HG03045 (cell line): ENCODE measurements around the gene DDX55.
"Not testable (repeated sequence)": the region's sequence is repeated elsewhere in the genome, so short reads cannot be mapped to it uniquely, and the experiment has no call there.

Experiments used
- ATAC-seq: cut with Tn5 transposase; IDR thresholded peaks from one replicate; pipeline ENCODE4 v1.9.1; 2021; ENCODE audit warnings: mild to moderate bottlenecking, moderate library complexity; ENCODE audit not compliant: unreplicated experiment

The DDX55 gene, protein sequence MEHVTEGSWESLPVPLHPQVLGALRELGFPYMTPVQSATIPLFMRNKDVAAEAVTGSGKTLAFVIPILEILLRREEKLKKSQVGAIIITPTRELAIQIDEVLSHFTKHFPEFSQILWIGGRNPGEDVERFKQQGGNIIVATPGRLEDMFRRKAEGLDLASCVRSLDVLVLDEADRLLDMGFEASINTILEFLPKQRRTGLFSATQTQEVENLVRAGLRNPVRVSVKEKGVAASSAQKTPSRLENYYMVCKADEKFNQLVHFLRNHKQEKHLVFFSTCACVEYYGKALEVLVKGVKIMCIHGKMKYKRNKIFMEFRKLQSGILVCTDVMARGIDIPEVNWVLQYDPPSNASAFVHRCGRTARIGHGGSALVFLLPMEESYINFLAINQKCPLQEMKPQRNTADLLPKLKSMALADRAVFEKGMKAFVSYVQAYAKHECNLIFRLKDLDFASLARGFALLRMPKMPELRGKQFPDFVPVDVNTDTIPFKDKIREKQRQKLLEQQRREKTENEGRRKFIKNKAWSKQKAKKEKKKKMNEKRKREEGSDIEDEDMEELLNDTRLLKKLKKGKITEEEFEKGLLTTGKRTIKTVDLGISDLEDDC

DNA sequence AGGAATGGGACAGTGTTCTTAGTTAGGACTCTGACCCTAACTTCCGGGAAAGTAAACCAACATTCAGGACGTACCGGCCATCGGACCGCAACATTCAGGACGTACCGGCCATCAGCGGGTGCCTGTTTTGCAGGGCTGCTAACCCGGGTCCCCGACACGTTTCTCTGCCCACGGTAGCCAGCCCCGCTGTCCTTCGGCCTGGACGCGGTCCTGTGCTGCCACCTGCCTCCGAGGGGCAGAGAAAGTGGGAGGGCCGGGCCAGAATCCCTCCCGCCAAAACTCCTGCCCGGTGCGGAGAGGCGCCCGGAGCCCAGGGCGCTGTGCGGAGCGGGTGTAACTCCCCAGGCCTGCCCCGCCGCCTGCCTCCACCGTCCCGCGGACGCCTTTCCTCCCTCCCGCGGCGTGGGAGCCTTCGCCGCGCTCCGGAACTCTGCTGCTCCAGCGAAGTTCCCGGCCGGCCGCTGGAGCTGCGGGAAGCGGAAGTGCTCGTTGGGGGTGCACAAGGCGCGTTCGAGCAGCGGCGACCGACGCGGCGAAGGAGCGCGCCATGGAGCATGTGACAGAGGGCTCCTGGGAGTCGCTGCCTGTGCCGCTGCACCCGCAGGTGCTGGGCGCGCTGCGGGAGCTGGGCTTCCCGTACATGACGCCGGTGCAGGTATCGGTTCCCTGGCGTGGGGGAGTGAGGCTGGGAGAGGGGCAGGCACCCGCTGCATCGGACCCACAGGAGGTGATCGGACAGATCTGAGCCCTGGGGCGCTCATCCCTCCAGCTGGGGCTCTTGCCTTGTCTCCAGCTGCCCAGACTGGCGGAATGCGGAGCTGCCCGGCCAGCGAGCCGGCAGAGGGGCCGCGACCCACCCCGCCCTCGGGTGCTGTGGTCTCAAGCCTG lies at the start of gene DDX55:
TSS of gene DDX55 (plus strand) at position 498 of the 888 bp plus-strand sequence. CDS start at position 548, 50 bp downstream.
- peak; percentile 83 for ATAC-seq

DNA sequence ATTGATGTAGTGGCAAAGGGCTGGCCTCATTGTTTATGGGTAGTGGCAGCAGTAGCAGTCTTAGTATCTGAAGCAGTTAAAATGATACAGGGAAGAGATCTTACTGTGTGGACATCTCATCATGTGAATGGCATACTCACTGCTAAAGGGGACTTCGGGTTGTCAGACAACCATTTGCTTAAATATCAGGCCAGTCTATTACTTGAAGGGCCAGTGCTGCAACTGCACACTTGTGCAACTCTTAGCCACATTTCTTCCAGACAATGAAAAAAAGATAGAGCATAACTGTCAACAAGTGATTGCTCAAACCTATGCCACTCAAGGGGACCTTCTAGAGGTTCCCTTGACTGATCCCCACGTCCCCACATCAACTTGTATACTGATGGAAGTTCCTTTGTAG lies 47.8 kb upstream of the DDX55 start:
- not testable (repeated sequence) for ATAC-seq

DNA sequence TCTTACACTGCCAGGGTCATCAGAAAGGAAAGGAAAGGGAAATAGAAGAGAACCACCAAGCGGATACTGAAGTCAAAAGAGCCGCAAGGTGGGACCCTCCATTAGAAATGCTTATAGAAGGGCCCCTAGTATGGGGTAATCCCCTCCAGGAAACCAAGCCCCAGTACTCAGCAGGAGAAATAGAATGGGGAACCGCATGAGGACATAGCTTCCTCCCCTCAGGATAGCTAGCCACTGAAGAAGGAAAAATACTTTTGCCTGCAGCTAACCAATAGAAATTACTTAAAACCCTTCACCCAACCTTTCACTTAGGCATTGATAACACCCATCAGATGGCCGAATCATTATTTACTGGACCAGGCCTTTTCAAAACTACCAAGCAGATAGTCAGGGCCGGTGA lies 47.1 kb upstream of the DDX55 start:
- not testable (repeated sequence) for ATAC-seq

DNA sequence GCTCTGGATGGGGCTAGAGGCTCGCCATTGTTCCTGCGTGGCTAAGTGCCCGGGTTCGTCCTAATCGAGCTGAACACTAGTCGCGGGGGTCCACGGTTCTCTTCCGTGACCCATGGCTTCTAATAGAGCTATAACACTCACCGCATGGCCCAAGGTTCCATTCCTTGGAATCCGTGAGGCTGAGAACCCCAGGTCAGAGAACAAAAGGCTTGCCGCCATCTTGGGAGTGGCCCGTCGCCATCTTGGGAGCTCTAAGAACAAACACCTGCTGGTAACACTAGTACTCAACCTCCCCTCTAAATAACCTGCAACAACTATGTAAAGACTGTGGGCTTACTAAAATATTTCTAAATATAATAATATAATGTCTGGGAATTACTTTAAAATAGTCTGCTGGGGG lies 43.4 kb upstream of the DDX55 start:
- not testable (repeated sequence) for ATAC-seq

DNA sequence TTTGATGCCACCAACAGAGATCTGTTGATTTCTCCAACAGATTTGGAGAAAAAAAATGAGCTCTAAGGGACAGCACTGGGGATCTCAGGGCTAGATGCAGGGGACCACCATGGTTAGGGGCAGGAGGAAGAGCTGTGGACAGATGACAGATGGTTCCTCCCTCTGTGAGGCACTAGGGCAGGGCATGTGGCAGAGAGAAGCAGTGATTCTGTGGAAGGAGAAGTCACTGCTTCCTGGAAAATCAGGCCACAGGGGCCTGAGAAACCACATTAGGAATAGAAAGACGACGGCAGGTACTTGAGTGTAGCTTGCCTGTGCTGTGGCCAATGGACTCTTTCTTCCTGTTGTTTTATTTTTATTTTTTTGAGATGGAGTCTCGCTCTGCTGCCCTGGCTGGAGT lies 42.4 kb upstream of the DDX55 start:
- ATAC-seq: no peak

DNA sequence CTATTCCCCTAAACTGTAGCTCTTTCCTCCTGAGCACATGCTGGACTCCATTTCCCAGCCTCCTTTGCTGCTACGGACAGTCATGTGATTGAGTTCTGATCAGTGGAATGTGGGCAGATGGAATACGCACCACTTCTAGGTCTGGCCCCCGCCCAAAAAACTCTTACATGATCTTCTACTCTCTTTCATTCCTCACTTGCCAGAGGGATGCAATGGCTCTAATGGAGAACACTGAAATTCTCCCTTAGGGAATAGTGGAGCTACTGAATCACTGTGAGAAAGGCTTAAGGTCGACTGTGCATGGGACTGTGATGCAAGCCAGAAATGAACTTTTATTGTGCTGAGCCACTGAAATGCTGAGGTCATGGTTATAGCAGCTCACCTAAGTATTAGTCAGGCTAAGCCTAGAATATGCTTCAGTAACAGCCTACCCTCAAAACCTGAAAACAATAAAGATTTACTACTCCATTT lies 30.5 kb upstream of the DDX55 start:
- no peak for ATAC-seq

DNA sequence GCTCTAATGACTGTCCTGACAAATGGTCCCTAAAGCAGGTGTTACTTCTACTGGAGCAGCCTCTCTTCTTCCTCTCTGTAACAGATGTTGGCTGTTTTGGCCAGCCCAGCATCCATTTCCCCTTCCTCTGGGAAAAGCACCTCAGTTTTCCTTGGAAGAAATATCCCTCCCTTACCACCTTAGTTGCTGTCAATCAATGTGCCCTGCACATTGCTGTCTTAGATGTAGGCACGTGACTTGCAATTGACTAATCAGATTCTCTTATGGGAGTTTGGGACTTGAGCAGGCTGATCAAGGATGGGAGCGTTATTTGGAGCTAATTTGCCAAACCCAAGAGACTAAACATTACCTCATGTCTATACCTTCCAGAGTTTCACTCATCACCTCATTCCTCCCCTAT lies 29.5 kb upstream of the DDX55 start:
- no peak for ATAC-seq

DNA sequence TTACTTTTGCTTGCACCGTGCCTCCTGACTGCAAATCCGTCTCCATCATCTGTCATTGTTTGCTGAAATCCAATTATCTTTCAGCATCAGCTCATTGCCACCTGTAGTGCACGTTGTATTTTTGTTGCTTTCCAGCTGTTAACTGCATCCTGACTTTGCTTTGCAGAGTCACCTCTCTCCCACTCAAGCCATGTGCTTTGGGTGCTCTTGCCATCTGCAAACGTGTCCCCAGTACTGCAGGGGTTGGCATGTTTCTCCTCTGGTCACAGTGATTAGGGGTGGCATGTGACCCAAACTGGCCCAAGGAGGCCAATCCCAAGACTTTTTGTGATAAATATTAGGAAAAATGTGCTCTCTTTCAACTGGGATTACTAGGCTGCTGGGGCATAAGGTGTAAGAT lies 28.0 kb upstream of the DDX55 start:
- no peak for ATAC-seq

DNA sequence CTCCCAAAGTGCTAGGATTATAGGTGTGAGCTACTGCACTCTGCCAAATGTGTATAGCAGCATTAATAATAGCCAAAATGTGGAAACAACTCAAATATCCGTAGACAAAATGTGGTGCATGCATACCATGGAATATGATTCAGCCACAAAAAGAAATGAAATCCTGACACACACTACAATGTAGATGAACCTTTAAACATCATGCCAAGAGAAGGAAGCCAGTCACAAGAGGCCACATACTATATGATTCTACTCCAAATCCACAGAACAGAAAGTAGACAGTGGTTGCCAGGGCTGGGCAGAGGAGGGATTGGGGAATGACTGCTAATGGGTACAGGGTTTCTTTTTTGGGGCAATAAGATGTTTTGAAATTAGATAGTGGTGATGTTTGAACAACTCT lies 25.3 kb upstream of the DDX55 start:
- no peak for ATAC-seq

DNA sequence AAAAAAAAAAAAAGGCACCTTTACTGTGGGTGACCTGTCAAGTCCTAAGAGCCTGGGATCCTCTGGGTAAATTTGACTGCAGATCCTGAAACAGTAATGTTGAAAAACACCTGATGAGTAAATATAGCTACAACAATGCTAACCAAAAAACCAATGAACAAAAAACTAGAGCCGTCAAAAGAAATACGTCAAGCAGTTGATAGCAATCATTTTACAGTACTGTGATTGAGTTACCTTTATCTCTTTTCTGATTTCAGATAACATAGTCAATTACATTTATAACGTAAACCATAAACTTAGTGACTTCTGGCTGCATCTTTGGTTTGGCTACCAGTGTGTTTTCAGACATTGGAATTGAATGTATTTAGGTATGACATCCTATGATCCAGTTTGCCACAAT lies 23.7 kb upstream of the DDX55 start:
- ATAC-seq: no peak

DNA sequence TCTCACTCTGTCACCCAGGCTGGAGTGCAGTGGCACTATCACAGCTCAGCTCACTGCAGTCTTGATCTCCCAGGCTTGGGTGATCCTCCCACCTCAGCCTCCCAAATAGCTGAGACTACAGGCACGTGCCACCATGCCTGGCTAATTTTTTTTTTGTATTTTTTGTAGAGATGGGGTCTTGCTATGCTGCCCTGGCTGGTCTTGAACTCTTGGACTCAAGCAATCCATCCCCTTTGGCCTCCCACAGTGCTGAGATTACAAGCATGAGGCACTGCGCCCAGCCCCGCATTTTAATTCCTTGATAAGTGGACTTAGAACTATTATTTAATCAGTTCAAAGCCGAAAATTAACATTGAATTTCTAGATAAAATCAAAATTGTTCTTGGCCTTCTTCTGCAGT lies 23.1 kb upstream of the DDX55 start:
- ATAC-seq: not testable (repeated sequence)

DNA sequence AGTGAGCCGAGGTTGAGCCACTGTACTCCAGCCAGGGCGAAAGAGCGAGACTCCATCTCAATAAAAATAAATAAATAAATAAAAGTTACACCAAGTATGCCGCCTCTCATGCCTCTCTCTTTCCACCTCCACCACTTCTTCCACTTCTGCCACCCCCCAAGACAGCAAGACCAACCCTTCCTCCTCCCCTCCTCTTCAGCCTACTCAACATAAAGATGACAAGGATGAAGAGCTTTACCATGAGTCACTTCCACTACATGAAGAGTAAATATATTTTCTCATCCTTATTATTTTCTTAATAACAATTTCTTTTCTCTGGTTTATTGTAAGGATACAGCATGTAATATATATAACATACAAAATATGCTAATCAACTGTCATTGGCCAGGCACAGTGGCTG lies 21.1 kb upstream of the DDX55 start:
- no peak for ATAC-seq

DNA sequence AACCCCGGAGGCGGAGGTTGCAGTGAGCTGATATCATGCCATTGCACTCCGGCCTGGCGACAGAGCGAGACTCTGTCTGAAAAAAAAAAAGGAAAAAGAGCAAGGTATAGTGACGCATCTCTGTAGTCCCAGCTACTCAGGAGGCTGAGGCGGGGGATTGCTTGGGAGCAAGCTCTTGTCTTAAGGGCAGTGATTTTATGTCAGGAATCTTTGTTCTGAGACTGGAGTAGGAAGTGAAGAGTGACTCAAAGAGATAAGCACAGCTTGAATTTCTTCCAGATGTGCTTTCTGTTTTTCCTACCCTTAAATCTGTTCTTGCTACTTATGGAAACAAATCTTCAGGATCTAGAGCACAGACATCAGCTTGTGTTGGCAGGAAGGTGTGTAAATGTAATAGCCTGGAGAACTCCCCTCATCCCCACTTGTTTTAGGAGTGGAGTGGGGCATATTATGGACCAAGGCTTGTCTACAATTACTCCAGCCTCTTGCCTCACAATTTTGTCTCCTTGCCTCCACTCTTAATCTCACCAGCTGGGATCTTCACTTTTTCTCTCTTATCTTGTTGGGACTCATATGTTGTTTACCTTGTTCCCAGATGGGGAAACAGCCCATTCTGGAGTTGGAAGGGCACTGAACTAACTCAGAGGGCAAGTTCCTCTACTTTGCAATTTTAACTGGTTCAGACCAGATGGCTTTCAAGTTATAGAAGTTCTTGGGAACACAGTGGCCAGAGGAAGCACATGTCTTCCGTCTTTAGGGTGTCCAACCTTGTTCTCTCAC lies 10.0 kb upstream of the DDX55 start:
- no peak for ATAC-seq

DNA sequence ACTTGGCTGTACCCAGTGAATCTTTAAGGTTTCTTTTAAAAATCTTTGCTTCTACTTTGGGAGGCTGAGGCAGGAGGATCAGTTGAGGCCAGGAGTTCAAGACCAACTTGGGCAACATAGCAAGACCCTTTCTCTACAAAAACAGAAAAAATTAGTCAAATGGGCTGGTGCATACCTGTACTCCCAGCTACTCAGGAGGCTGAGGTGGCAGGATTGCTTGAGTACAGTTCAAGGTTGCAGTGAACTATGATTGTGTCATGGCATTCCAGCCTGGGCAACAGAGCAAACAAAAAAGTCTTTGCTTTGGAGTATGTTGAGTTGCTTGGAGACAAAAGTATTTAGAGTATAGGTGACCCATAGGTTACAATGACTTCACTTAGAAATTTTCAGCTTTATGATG lies 6.2 kb upstream of the DDX55 start:
- ATAC-seq: no peak

DNA sequence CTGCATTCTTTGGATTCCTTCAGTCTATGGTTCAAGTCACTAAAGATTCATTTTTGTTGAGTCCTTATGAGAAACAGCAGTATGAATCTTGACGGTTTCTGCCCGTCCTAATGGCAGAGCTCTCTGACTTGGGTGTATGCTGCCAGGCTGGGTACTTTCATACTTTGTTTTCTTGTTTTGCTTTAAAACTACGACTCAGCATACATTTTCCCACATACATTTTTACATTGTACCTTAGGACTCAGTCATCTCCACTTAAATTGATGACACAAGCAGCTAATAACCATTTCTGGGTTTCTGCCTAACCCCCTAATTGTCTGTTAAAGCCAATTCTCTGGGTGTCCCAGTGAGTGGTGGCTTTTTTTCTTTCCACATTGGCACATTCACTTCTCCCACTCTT lies 4.8 kb upstream of the DDX55 start:
- ATAC-seq: no peak

DNA sequence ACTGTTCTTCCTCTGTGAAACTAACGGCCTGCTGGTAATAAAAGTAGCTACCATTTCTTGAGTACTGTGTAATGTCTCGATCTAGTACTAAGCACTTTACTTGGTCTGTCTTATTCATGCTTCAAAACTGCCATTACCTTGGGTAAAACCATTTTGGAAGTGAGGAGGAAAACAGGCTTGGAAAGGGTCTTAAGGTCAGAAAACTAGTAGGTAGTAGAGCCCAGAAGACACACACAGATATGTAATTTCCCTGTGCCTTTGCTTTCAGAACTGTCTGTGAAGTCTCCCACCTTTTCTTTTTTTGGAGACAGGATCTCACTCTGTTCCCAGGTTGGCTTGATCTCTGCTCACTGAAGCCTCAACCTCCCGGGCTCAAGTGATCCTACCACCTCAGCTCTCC lies 3.4 kb upstream of the DDX55 start:
- no peak for ATAC-seq

DNA sequence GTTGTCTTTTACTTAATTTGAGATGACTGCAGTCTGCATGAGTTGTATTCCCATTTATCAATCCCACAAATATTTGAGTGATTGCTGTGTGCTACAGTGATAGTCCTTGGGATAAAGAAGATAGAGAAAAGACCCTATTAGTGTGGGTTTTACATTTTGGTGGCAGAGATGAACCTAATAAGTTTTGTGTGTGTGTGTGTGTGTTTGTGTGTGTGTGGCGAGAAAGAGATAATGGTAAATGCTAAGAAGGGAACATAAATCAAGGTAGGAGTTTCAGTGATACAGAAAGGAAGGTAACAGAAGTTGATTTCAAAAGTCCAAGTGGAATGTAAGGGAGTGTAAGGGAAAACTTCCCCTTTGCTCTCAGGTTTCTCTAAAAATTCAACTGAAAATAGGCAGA lies 2.6 kb upstream of the DDX55 start:
- ATAC-seq: no peak

DNA sequence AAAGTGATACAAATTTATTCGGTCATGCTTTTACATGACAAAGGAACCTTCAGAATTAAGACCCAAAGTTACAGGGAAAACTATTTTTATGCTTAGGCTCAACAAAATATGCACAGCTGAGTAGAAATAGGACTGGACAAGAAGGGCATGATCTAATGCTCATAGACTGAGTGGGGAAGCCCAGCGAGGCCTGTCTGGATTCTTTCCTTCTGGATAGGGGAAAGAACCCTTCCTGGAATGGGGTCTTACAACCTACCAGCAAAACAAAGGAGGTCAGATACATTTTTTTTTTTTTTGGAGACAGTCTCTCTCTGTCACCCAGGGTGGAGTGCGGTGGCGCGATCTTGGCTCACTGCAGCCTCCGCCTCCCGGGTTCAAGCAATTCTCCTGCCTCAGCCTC lies 2.2 kb upstream of the DDX55 start:
- no peak for ATAC-seq

DNA sequence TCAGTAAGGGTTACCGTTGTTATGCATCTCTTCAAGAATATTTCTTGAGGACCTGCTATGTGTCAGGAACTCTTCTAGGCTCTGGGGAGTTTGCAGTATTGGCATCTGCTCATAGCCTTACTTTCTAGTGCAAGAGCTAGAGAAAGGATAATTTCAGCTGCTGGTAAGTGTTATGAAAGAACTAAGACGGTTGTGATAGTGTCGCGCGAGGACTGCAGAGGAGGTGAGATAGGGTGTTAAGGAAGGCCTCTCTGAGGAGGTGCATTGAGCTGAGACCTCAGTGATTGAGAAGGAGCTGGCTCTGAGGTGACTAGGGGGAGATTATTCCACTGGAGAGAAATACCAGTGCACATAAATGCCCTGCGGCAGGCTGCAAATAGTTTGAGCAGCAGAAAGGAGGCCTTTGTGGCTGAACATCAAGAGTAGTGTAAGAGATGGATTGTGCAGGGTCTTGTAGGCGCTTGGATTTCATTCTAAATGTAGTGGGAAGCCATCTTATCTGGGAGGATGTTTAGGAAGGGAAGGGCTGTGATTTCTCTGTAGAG lies 824 bp downstream of the DDX55 start:
- no peak for ATAC-seq

DNA sequence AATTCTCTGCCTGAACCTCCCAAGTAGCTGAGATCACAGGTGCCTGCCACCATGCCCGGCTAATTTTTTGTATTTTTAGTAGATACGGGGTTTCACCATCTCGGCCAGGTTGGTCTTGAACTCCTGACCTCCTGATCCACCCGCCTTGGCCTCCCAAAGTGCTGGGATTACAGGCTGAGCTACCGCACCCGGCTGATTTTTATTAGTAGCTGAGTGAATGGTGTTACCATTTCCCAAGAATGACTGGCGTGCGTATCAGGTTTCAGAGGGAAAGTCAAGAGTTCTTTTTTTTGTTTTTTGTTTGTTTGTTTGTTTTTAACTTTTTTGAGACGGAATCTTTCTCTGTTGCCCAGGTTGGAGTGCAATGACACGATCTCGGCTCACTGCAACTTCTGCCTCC lies 1.6 kb downstream of the DDX55 start:
- not testable (repeated sequence) for ATAC-seq
